ENCODE measurements around the gene CTNNA1.

CTNNA1 gene

GRCh38 chr5:138819081-138819480 lies 65.9 kb downstream of the CTNNA1 start:
- in situ Hi-C loops (cut with HindIII; ENCODE audit: low sequenced_read_pairs), result no loop called here
- TF ChIP-seq, protein P1, sequence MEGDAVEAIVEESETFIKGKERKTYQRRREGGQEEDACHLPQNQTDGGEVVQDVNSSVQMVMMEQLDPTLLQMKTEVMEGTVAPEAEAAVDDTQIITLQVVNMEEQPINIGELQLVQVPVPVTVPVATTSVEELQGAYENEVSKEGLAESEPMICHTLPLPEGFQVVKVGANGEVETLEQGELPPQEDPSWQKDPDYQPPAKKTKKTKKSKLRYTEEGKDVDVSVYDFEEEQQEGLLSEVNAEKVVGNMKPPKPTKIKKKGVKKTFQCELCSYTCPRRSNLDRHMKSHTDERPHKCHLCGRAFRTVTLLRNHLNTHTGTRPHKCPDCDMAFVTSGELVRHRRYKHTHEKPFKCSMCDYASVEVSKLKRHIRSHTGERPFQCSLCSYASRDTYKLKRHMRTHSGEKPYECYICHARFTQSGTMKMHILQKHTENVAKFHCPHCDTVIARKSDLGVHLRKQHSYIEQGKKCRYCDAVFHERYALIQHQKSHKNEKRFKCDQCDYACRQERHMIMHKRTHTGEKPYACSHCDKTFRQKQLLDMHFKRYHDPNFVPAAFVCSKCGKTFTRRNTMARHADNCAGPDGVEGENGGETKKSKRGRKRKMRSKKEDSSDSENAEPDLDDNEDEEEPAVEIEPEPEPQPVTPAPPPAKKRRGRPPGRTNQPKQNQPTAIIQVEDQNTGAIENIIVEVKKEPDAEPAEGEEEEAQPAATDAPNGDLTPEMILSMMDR (IDR thresholded peaks at IDR 0.05; ENCODE audit: low read depth, low read length), result no peak
- no peak for DNase-seq (ENCODE audit: low read depth, low spot score)
- no peak overlapping the region for H3K4me3 ChIP-seq (ENCODE audit: low read depth, low read length)

DNA sequence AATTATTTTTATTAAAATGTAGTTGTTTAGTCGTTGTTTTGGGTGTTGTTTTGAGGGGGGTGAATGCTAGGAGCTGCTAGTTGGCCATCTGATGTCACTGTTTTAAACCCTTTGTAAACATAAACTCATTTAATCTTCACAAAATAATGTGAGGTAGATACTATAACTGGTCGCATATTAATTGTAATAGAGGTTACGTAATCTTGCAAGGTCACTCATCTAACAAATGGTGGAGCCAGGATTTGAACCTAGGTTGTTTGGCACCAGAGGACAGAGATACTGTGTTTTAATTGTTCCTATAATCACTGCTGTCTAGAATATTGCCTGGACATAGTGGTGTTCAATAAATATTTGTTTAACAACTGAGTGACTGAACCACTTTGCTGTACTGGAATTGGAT lies 67.5 kb downstream of the CTNNA1 start:
- in situ Hi-C loops (cut with HindIII; ENCODE audit: low sequenced_read_pairs), result no loop called here
- DNase-seq (ENCODE audit: low read depth, low spot score), result no peak
- H3K4me3 ChIP-seq (ENCODE audit: low read depth, low read length), result no peak overlapping the region
- TF ChIP-seq, protein P1 (IDR thresholded peaks at IDR 0.05; ENCODE audit: low read depth, low read length), result no peak

- no peak overlapping the region for H3K4me3 ChIP-seq (ENCODE audit: low read depth, low read length)
- in situ Hi-C loops (cut with HindIII; ENCODE audit: low sequenced_read_pairs), result no loop called here
- TF ChIP-seq, protein P1 (IDR thresholded peaks at IDR 0.05; ENCODE audit: low read depth, low read length), result no peak
- DNase-seq (ENCODE audit: low read depth, low spot score), result no peak
Observed at GRCh38 chr5:138824516-138824915, 71.3 kb downstream of the CTNNA1 start.

DNA sequence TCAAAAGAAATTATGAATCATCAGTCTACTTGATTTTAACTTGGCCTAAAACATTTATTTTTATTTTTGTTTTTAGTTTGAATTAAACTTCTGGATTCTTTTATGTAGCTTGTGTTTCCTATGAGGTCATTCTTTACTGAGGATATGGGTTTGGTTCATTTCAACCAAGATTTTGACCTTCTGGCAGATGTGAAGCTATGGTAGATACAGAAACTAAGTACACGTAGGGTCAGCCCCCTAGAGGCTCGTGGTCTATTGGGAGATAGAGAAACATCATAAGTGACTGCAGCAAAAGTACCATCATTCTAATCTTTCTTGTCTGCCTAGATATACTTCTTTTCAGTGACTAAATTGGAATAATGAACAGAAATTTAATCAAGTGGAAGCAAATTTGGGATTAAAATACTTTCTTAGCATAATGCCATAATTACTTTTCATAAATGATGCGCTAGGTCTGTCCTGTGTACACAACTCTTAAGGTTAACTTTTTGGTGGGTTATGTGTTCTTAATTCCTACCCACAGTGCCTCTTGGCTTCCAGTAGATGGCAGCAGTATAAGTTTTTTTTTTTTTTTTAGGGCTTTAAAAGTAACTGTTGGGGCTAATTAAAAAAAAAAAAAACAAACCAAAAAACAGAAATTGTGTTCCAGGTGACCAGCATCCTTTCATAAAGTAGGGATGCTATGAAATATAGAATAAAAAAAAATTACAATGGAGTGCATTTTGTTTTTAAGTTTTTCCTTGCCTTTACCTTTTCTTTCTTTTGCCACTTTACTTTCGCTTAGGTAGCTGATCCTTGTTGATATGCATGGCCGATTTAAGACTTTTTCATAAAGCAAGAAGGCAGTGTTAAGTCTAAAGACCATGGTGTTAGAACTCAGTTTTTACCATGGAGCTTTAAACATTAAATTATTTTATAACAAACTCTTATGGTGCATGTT lies 72.0 kb downstream of the CTNNA1 start:
- peak; percentile 32 for DNase-seq (ENCODE audit: low read depth, low spot score)
- TF ChIP-seq, protein P1 (IDR thresholded peaks at IDR 0.05; ENCODE audit: low read depth, low read length), result peak; percentile 67
- no peak overlapping the region for H3K4me3 ChIP-seq (ENCODE audit: low read depth, low read length)
- in situ Hi-C loops (cut with HindIII; ENCODE audit: low sequenced_read_pairs), result no loop called here

DNA sequence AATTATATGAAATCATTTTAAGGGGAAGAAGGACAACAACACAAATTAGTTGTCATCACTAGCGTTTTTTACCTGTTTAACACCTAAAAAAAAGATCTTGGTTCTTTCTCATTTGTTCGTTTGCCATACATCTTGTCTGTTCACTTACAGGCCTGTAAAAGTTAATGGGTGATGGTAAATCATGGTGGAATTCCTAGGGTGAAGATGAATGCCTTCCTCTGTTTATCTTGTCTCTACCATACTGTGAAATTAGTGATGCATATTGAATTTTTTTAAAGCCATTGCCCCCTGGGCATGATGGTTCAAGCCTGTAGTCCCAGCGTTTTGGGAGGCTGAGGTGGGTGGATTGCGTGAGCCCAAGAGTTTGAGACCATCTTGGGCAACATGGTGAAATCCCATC lies 75.3 kb downstream of the CTNNA1 start:
- no peak for DNase-seq (ENCODE audit: low read depth, low spot score)
- H3K4me3 ChIP-seq (ENCODE audit: low read depth, low read length), result no peak overlapping the region
- in situ Hi-C loops (cut with HindIII; ENCODE audit: low sequenced_read_pairs), result no loop called here
- TF ChIP-seq, protein P1 (IDR thresholded peaks at IDR 0.05; ENCODE audit: low read depth, low read length), result no peak

DNA sequence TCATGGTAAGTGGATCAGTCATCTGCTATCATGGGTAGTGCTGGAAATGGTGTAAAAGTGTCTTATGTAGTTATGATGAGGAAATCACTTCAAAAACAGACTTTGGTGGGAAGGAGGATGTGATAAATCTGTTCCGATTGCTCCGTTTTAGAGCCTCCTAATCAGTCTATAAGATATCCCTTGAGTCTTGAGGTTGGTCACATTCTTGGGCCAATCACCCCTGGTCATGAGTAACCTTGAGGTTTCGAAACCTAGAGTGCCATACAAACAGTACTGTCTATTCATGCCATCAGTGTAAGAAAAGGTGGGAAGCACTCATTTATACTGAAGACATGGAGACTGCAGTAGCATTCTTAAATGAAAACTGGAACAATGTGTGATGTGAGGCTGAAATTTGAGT lies 76.1 kb downstream of the CTNNA1 start:
- H3K4me3 ChIP-seq (ENCODE audit: low read depth, low read length), result no peak overlapping the region
- TF ChIP-seq, protein P1 (IDR thresholded peaks at IDR 0.05; ENCODE audit: low read depth, low read length), result no peak
- in situ Hi-C loops (cut with HindIII; ENCODE audit: low sequenced_read_pairs), result no loop called here
- no peak for DNase-seq (ENCODE audit: low read depth, low spot score)
